K562 (cell line): ENCODE data around the gene WNT3. TPM values are rescaled to one million over a fixed set of nuclear protein-coding genes. Genes with fewer than 3 reads are reported as not detected.

ENCODE experiments used
- ATAC-seq: fragments of 200-7000 bp; cut with Tn5 transposase; 3 replicates; pipeline ENCODE4 v1.9.1; 2020; ENCODE audit warnings: moderate library complexity
- BruUV-seq: library from RNA; stranded (reverse); fragments of 400-500 nt; replicated peaks from 2 replicates; lab custom pipeline; 2021; lab: Mats Ljungman, UMichigan
- CTCF ChIA-PET: fragments of 300-600 bp; formaldehyde crosslinking; extraction: SDS; loops from one replicate; lab custom pipeline; 2021; ENCODE audit warnings: low intra/inter-chr PET ratio; lab: Yijun Ruan, JAX
- POLR2A ChIA-PET: fragments of 300-600, 350-650 bp; sonication (Branson Sonifier 250); formaldehyde crosslinking; extraction: SDS; loops from one replicate; lab custom pipeline; 2021; ENCODE audit warnings: antibody characterized with exemption, inconsistent platforms; lab: Yijun Ruan, JAX
- DNase-seq, 4 experiments: peaks; one replicate each; pipeline versions ENCODE4 v3.0.0 to v3.0.0-alpha.2; 2011 to 2018; ENCODE audit warnings: low spot score in 3 of 4, mixed read lengths in 3 of 4; ENCODE audit errors: extremely low read depth in 1 of 4
- FAIRE-seq: peaks from 2 replicates; lab custom pipeline; 2011; peaks lifted over from hg19 to GRCh38; lab: Jason Lieb, UNC
- H2AFZ ChIP-seq: 2 replicates; pipeline ENCODE4 v1.6.0; 2011; ENCODE audit warnings: low read depth, low read length, control low read depth, inconsistent platforms
- H3K27ac ChIP-seq: fragments of 200-600 bp; 3 replicates; pipeline ENCODE4 v1.8.0; 2011; ENCODE audit warnings: low read depth, mild to moderate bottlenecking, control low read depth, inconsistent platforms, low read length, moderate library complexity, mixed read lengths; ENCODE audit errors: extremely low read depth
- H3K27me3 ChIP-seq, 2 experiments: fragments of 300-600 bp in 1 of 2; 2 replicates in 1 of 2; 3 replicates in 1 of 2; pipeline versions ENCODE4 v1.6.0 to v1.8.0; 2011; ENCODE audit warnings: inconsistent platforms in 2 of 2, low read length in 2 of 2, mild to moderate bottlenecking in 1 of 2, mixed read lengths in 1 of 2, moderate library complexity in 1 of 2; ENCODE audit not compliant: control insufficient read depth in 2 of 2, insufficient read depth in 2 of 2
- H3K36me3 ChIP-seq: fragments of 300-600 bp; 3 replicates; pipeline ENCODE4 v1.8.0; 2011; ENCODE audit warnings: mild to moderate bottlenecking, low read length, inconsistent platforms; ENCODE audit not compliant: control insufficient read depth, insufficient read depth
- H3K4me1 ChIP-seq, 2 experiments: fragments of 200-600 bp in 1 of 2; replicated peaks in 1 of 2; 2 replicates in 1 of 2; 3 replicates in 1 of 2; pipeline versions ENCODE4 v1.5.1 to v1.8.0; 2011; ENCODE audit warnings: inconsistent platforms in 2 of 2, low read length in 2 of 2, mild to moderate bottlenecking in 1 of 2, mixed read lengths in 1 of 2, moderate library complexity in 1 of 2; ENCODE audit not compliant: control insufficient read depth in 2 of 2, insufficient read depth in 2 of 2
- H3K4me2 ChIP-seq: 2 replicates; pipeline ENCODE4 v1.6.1; 2011; ENCODE audit warnings: low read length, control low read depth, inconsistent platforms, mixed read lengths; ENCODE audit not compliant: insufficient read depth
- H3K4me3 ChIP-seq: fragments of 200-600 bp; sonication (generic), shearing (Covaris generic); 2 replicates; pipeline ENCODE4 v1.5.1; 2016; ENCODE audit warnings: control low read depth, inconsistent platforms
- H3K79me2 ChIP-seq: fragments of 200-600 bp; 3 replicates; pipeline ENCODE4 v1.8.0; 2011; ENCODE audit warnings: low read length, inconsistent platforms; ENCODE audit not compliant: control insufficient read depth, insufficient read depth
- H3K9ac ChIP-seq, 2 experiments: 2 replicates each; pipeline versions ENCODE4 v1.6.0 to v1.6.1; 2011; ENCODE audit warnings: low read depth in 2 of 2, low read length in 2 of 2, control low read depth in 1 of 2, inconsistent platforms in 1 of 2, mild to moderate bottlenecking in 1 of 2, mixed read lengths in 1 of 2; ENCODE audit not compliant: insufficient read depth in 1 of 2
- H3K9me1 ChIP-seq: one replicate; pipeline ENCODE4 v1.6.0; 2011; ENCODE audit warnings: inconsistent platforms, mild to moderate bottlenecking, low read length, moderate library complexity; ENCODE audit not compliant: control insufficient read depth, insufficient read depth
- H3K9me3 ChIP-seq: replicated peaks from 2 replicates; pipeline ENCODE4 v1.5.1; 2011; ENCODE audit warnings: low read depth, low read length, inconsistent platforms; ENCODE audit not compliant: control insufficient read depth, insufficient read depth
- H4K20me1 ChIP-seq: replicated peaks from 2 replicates; pipeline ENCODE4 v1.6.1; 2011; ENCODE audit warnings: low read length, inconsistent platforms, mixed read lengths; ENCODE audit not compliant: control insufficient read depth, insufficient read depth
- FOXP1 ChIP-seq: sonication (generic); formaldehyde crosslinking; IDR thresholded peaks from 2 replicates; pipeline ENCODE4 v1.8.0; 2022; ENCODE audit warnings: mild to moderate bottlenecking, missing genetic modification reagents
- TBP ChIP-seq: optimal IDR thresholded peaks from 2 replicates; pipeline ENCODE3; 2011; ENCODE audit warnings: low read depth, low read length, improper control_type of control experiment
- ZNF197 ChIP-seq: fragments of 200-800 bp; sonication (Bioruptor generic); IDR thresholded peaks from 2 replicates; pipeline ENCODE4 v1.6.1; 2016; ENCODE audit warnings: low read depth, missing genetic modification characterization, missing compliant biosample characterization
- ZSCAN29 ChIP-seq: fragments of 450-650 bp; IDR thresholded peaks from 2 replicates; pipeline ENCODE4 v1.6.1; 2017
- WGBS: fragments of 100-300 bp; shearing (Covaris generic); methylation state at CpG from one replicate; pipeline ENCODE4 v1.1.6; 2016; ENCODE audit warnings: low coverage, mixed read lengths; ENCODE audit not compliant: insufficient coverage; ENCODE audit errors: missing lambda C conversion rate; 5-methylcytosine and 5-hydroxymethylcytosine counted together
- in situ Hi-C: fragments of 300-500 bp; cut with MboI; formaldehyde crosslinking; loops from 4 replicates; pipeline ENCODE4 v1.15.0; 2018; ENCODE audit warnings: inconsistent platforms, mixed read lengths
- intact Hi-C: fragments of 100-400 bp; cut with micrococcal nuclease; formaldehyde crosslinking; loops from 2 replicates; pipeline ENCODE4 v1.14.2; 2022
- polyA plus RNA-seq, 8 experiments: library from polyadenylated mRNA; depleted of rRNA in 4 of 8; stranded (reverse) in 5 of 8; unstranded in 3 of 8; fragments of >200 nt; fragmentation: Nextera tagmentation in 2 of 8; fragmentation: Illumina TruSeq in 1 of 8; extraction: Ambion mirVana in 2 of 8; extraction: Trizol in 1 of 8; gene quantifications; 2 replicates each; pipeline versions ENCODE4 v1.2.1 to v1.2.3, GENCODE V29; 2011 to 2014; ENCODE audit warnings: inconsistent platforms in 1 of 8, missing spikeins in 1 of 8
- total RNA-seq, 7 experiments: library from RNA; depleted of rRNA in 6 of 7; stranded (reverse); fragments of >200 nt in 6 of 7; fragmentation: Illumina TruSeq in 2 of 7; extraction: Trizol in 2 of 7; gene quantifications; 2 replicates each; pipeline versions ENCODE4 v1.2.1 to v1.2.3, GENCODE V29; 2011 to 2021; ENCODE audit warnings: low replicate concordance in 1 of 7

Gene WNT3
- total and polyA plus RNA-seq, 9 of the 15 experiments (the other 6 are each of a cell fraction or from before 2014, with no cell fraction given) = 1.5 to 6.1 (median 3.3) TPM

- Histone ChIP-seq H3K27me3 (no peaks in the 10 kb centered on the region), H3K79me2 (no peaks in the 10 kb centered on the region), H2AFZ (peak overlapping the region; percentile 51; the same call in 1 of the 2 replicates), H3K9me1 (no peaks in the 10 kb centered on the region), H4K20me1 (no peaks in the 10 kb centered on the region; the same call in 1 of the 2 replicates), H3K4me1 (peaks cover 17 to 55% of the 10 kb centered on the region in 2 experiments; a peak in 4 of 5 replicates), H3K9ac (0 out of 4 replicates have a peak overlapping the region, but pooled peaks of 1 of the 2 experiments have one; percentile 20), H3K4me2 (no peak overlapping the region; the same call in 1 of the 2 replicates), H3K27ac (no peak overlapping the region), H3K9me3 (no peaks in the 10 kb centered on the region), H3K4me3 (no peak overlapping the region), H3K36me3 (no peaks in the 10 kb centered on the region)
- BruUV-seq = no TSS peak
- no peak for FAIRE-seq
- peak; percentile 5; the same call in 2 of the 3 replicates for ATAC-seq
- ChIA-PET POLR2A (no interaction called here), CTCF (interaction anchor here (0.6 kb wide), 1 partner anchor 180 kb away, joined by 4 read pairs; no protein-coding TSS in a partner anchor)
- WGBS = 62% methylated on average over 19 of the region's 31 CpGs
- in situ Hi-C loops (loop anchor here (25.0 kb wide), 1 partner anchor 1234 kb away; no protein-coding TSS in a partner anchor), intact Hi-C loops (loop anchor here (1.0 kb wide), 1 partner anchor 39 kb away; no protein-coding TSS in a partner anchor)
- DNase-seq = peak in 1 of 4 experiments; percentile 34
- no peak for TF ChIP-seq ZNF197 (CRISPR knock-in tag)
- no peak for TF ChIP-seq TBP
- 0 out of 2 replicates have a peak, but pooled peaks have one; percentile 43 for TF ChIP-seq FOXP1
- TF ChIP-seq ZSCAN29 = peak; percentile 84
Observed at GRCh38 chr17:46821482-46822387, 3.2 kb upstream of the WNT3 start.
